Transverse colon (tissue), 4 donors: Measurements from ENCODE around the gene CCL17.

ENCODE experiments used
- POLR2A ChIP-seq: fragments of 450-650 bp; IDR thresholded peaks from one replicate; pipeline ENCODE4 v1.6.1; 2016; ENCODE audit warnings: antibody characterized with exemption, mild to moderate bottlenecking, moderate library complexity
- POLR2AphosphoS5 ChIP-seq, 3 donors: sonication (generic); formaldehyde crosslinking; IDR thresholded peaks; one replicate each; pipeline ENCODE4 v1.6.1; 2016; ENCODE audit warnings: antibody characterized with exemption in 3 of 3
- TF ChIP-seq, protein P1 (sequence below), 5 experiments: fragments of 200-600 bp in 3 of 5; fragments of 450-650 bp in 2 of 5; sonication (generic) in 3 of 5; IDR thresholded peaks; 1 replicate in 2 of 5; 2 replicates in 3 of 5; pipeline ENCODE4 v1.5.1; 2016 to 2017; ENCODE audit warnings: antibody characterized with exemption in 5 of 5, inconsistent platforms in 3 of 5, mild to moderate bottlenecking in 2 of 5, moderate library complexity in 1 of 5

DNA sequence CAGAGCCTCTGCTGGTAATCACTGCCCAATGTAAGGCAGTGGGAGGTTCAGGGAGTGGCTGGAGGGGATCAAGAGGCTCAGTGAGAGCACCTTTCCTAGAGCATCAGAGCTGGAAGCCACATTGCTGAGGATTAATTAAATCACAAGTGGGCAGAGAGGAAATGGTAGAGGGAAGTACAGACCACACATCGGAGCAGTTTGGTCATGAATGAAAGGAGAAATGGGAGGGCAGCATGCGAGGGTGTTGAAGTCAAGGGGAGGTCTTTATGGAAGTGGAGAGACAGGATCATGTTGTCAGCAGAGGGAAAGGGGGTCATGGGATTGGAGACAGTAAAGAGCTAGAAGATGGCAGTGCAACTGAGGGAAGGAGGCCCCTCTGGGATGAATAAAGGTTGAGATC, 2.3 kb downstream of the CCL17 start:
- TF ChIP-seq, protein P1, sequence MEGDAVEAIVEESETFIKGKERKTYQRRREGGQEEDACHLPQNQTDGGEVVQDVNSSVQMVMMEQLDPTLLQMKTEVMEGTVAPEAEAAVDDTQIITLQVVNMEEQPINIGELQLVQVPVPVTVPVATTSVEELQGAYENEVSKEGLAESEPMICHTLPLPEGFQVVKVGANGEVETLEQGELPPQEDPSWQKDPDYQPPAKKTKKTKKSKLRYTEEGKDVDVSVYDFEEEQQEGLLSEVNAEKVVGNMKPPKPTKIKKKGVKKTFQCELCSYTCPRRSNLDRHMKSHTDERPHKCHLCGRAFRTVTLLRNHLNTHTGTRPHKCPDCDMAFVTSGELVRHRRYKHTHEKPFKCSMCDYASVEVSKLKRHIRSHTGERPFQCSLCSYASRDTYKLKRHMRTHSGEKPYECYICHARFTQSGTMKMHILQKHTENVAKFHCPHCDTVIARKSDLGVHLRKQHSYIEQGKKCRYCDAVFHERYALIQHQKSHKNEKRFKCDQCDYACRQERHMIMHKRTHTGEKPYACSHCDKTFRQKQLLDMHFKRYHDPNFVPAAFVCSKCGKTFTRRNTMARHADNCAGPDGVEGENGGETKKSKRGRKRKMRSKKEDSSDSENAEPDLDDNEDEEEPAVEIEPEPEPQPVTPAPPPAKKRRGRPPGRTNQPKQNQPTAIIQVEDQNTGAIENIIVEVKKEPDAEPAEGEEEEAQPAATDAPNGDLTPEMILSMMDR (IDR thresholded peaks at IDR 0.05) = no peak
- TF ChIP-seq POLR2A (no peak), POLR2AphosphoS5 (IDR thresholded peaks at IDR 0.05) (no peak)
